GM20000 (cell line): ENCODE results near the gene TMPRSS13.

Experiments used
- DNase-seq: peaks from one replicate; pipeline ENCODE4 v3.0.0; 2012; ENCODE audit warnings: low spot score
- TF ChIP-seq, protein P1 (sequence below): IDR thresholded peaks from 2 replicates; pipeline ENCODE4 v1.5.1; 2012; ENCODE audit warnings: mild to moderate bottlenecking, control low read depth; ENCODE audit errors: extremely low read depth, missing control alignments

TMPRSS13 gene

DNA sequence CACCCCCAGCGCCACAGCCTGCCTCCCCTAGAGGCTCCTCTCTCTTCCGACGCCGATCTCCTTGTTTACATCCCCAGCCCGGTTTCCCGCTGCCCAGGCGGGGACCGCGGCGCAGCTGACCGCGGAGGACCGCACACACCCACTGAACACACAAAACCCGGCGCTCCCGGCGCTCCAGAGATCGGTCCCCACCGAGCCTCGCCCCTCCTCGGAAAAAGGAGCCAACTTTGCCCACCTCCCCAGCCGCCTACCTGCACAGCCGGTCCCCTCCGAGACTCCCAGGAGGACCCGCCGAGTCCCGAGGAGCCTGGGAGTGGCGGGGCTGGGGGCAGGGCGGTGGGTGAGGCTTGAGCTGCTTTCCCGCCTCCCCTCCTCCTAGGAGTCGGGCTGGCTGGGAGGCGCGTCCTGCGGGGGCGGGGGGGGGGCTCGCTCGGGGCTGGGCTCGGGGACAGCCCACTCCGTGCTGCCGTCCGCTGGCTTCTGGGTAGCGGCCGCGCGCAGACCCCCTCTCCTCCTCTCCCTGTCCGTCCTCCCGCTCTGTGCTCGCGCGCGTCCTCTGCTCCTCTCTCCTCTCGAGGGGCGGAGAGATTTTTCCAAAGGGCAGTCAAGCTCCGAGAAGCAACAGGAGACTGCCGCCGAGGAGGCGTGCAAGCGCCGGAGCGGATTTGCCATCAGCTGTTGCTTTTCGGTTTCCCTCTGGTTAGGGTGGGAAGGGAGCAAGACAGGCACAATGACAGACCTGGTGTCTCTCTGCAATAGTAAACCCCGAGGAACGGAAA, 52.7 kb downstream of the TMPRSS13 start, which contains the start of gene FXYD6:
Gene FXYD6 (minus strand): TSS at position 318 of the 779 bp plus-strand sequence. CDS start 33,882 bp downstream, outside the sequence.
- DNase-seq = no peak
- TF ChIP-seq, protein P1, sequence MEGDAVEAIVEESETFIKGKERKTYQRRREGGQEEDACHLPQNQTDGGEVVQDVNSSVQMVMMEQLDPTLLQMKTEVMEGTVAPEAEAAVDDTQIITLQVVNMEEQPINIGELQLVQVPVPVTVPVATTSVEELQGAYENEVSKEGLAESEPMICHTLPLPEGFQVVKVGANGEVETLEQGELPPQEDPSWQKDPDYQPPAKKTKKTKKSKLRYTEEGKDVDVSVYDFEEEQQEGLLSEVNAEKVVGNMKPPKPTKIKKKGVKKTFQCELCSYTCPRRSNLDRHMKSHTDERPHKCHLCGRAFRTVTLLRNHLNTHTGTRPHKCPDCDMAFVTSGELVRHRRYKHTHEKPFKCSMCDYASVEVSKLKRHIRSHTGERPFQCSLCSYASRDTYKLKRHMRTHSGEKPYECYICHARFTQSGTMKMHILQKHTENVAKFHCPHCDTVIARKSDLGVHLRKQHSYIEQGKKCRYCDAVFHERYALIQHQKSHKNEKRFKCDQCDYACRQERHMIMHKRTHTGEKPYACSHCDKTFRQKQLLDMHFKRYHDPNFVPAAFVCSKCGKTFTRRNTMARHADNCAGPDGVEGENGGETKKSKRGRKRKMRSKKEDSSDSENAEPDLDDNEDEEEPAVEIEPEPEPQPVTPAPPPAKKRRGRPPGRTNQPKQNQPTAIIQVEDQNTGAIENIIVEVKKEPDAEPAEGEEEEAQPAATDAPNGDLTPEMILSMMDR = no peak

DNA sequence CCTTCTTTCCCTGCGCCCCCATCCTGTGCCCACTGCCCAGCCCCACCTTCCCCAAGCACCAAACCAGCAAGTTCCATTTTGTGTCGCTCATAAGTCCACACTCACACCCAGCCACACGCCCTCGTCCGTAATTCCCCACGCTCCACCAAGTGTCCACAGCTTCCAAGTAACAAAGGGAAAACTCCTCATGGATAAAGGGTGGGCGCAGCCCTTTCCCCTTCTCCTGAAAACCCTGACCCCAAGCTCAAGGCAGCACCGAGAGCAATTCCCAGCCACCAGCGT, 53.2 kb downstream of the TMPRSS13 start:
- TF ChIP-seq, protein P1 = no peak
- no peak for DNase-seq

DNA sequence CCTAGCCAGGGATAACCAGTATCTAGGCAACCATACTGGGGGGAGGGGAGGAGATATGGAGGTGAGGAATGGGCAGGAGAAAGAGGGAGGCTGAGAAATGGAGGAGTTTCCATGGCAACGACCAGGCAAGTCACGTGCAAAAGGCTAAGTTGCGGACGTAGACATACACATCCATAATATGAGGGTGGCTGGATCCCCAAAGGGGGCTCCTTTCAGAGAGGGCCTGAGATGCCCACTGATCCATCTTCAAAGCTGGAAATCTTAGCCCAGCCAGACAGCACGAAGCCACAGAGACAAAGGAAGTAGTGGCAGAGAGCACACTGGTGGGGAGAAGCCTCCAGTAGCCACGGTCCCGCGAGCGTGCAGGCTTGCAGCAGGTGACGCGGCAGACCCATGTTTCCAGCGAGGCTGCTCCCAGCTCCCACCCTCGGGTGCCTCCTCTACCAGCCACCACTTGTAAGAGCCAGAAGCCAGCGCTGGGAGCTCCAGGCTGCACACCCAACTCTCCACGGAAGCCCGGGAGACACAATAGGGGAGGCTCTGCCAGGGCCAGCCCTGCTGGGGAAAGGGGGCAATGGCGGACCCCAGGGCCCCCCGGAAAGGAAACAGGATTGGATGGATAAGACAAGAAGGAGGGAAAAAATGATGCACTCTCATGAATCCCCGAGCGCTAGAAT, 53.7 kb downstream of the TMPRSS13 start:
- DNase-seq = no peak
- TF ChIP-seq, protein P1 = no peak

DNA sequence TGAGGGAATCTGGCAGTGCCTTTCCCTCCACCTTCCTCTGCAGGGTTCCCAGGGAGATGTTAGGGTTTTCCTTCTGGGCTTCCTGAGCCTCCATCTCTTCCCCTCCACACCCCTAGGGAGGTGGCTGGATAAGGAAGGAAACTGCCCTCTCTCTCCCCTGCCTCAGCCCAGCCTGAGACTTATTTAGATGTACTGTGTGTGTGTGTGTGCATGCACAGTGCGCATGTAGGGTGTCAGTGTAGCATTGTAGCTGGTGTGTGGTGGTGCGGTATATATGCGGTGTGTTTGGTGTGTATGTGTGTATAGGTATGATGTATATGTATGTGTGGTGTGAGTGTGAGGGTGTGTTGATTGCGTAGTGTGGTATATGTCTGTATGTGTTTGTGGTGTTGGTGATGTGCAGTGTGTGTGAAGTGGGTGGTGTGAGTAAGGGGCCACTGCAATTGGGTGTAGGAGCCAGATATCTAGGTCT, 54.3 kb downstream of the TMPRSS13 start:
- TF ChIP-seq, protein P1 = no peak
- DNase-seq = no peak

DNA sequence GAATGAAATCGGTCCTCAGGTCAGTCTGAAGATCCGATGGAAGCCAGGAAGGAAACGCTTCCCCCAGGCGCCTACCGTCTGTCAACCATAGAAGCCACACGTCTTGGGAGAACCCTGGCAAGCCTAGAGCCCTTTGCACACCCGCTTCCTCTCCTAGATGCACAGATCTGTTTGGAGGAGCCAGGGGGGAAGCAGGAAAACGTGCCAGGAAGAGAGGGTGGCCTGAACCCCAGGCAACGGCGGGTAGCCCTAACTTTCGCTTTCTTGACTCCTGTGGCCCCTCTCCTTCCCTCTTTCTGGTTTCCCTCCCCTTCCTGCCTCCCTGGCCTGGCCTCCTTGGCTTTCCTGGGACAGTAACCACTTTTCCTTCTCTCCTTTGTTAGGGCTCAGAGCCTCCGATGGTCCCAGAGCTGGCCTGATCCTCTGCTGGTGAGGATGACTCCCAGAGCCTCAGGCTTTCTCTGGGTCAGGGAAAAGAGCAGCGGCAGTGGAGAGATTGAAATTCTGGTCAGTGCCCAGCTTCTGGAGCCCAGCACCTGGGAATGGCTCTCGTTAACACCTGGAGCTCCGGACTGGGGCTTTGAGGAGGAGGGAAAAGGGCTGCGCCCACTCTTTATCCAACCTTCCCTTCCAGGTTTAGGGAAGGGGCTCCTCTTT, 54.8 kb downstream of the TMPRSS13 start:
- TF ChIP-seq, protein P1 = no peak
- no peak for DNase-seq

DNA sequence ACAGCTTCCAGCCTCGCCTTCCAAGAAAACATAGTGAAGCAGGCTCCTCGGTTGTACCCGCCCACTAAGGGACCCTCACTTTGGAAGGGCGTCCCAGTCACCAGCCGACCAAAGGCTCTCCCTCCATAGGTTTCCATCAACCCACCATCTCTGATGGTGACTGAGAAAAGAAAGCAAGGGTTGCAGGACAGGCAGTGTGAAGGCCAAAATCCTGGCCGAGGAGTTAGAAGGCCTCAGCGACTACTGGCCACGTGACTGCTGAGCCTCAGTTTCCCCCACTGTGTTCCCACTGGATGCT, 55.4 kb downstream of the TMPRSS13 start:
- TF ChIP-seq, protein P1 = no peak
- DNase-seq = no peak
